NOMO-1 treated with dmso at 0.1 percent for 144 hours (cell line): ENCODE results near the gene RCOR1.

Source experiments
- DNase-seq: peaks from one replicate; lab custom pipeline; 2025; ENCODE audit not compliant: unreplicated experiment; lab: John Stamatoyannopoulos, UW

RCOR1 gene

GRCh38 chr14:102771144-102771543, 178.7 kb downstream of the RCOR1 start:
- no peak for DNase-seq

- DNase-seq = no peak
Observed at GRCh38 chr14:102772781-102773570, 180.5 kb downstream of the RCOR1 start.

- DNase-seq = peak; percentile 36
Observed at GRCh38 chr14:102774391-102775153, 182.1 kb downstream of the RCOR1 start.

GRCh38 chr14:102775855-102776760, 183.7 kb downstream of the RCOR1 start:
- no peak for DNase-seq

GRCh38 chr14:102776761-102777710, 184.6 kb downstream of the RCOR1 start, which contains the start of gene TRAF3:
TSS of gene TRAF3 (plus strand) at chr14:102777449. CDS start at chr14:102870202, 92,753 bp downstream.
- DNase-seq = peak; percentile 38

DNA sequence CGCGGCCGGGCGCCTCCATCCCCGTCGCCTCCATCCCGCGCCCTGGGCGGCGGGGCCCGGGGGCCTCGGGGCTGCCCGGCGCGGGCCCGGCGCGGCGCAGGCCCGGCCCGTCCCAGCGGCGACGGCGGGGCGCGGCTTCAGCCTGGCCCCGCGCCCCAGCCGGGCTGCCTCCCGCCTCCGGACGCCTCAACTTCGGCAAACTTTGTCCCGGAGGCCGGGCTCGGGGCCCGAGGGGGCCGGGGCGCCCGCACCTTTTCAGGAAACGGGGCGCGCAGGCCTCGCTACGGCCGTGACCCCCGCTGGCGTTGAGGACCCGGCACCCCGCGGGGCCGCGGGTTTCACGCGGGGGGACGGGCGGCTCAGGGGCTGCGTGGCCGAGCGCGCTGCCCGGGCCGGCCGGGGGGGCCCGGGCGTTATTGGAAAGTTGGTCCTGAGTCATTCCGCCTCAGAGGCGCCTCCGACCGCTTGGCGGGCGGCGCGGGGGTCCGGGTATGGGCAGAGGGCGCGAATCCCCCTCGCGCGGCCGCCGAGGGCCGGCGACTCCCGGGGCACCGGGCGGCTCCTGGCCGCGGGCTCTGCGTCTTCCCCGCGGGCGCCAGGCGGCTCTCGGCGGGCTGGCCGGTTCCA, 185.4 kb downstream of the RCOR1 start:
- no peak for DNase-seq

DNA sequence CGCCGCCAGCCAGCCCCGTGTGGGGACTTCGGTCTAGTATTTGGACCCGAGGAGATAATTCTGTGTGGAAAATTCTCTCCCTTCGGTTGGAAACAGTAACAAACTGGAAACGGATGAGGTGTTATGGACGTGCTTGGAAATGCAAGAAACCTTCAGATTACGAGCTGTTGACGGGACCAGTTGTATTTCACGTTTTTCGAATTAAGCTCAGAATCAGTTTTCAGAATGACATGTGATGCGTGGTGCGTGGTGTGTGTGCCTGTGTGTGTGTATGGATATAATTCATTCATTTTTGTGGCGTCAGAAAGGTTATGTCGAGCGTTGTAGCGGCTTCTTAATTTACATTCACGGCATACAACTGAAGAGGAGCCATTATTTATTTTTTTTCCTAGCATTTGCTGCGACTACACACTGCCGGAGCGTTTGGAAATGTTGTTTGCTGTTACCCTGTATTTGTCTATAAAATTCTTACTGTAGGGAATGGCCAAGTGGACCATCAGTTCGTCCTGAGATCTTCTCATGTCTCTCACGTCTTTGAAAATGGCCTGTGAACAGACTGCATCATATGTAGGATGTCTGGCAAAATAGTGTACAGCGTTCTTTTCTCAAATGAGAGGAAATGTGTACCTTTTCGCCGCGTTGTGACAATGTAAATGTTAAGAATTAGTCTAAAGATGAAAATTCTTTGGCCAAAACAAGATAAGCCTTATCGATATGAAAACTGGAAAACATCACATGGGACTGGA, 186.1 kb downstream of the RCOR1 start:
- DNase-seq = no peak

DNA sequence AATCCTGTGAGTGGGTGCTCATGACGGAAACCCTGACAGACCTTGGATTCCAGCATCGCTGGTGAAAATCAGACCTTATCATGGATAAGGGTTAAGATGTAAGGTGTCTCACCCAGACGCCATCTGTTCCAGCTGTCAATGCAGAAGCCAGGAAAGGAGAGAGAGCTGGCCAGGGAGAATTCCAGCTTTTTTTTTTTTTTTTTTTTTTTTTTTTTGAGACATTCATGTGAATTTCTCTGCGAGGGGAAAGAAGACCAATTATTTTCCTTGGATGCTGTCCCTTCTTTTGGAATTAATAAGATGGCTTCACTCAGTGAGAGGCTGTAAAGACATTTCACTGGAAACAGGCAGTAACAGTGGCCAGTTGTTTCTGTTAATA, 186.6 kb downstream of the RCOR1 start:
- DNase-seq = no peak

DNA sequence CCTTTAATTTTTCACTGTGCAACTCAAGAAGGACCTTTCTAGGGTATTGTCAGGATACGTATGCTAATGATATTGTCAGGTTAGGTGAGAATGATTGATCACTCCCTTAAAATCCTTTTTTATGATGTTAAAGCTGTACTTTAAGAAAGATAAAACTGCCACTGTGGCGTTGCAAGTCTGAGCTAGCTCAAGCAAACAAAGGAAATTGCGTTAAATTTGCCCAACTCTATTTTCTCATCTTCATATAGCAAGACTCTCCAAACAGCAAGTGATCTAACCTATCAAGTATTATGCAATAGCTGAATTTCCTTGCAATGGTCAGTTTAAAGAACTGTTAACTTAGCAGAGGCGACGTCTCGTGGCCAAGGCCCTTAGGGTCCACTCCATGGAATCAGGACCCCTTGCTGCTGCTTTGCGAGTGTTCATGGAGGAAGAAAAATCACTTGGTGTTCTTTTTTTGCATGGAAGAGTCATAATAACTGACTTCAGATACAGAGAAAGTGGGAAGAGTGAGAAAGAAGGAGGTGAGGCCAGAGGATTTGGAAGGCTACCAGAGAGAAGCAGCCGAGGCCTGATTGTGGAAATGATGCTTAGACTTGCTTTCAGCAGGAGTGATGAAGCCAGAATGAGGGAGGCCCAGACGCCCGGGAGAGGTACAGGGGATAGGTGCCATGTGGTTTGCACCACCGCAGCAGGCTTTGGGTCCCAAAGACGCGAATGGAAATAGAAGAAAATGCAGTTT, 187.3 kb downstream of the RCOR1 start:
- no peak for DNase-seq
